Brain pericyte (primary cell): Measurements from ENCODE around the gene RFTN1.

ENCODE experiments used
- DNase-seq: peaks from one replicate; pipeline ENCODE4 v3.0.0-alpha.2; 2012; ENCODE audit warnings: low read depth, low spot score

Gene RFTN1

DNA sequence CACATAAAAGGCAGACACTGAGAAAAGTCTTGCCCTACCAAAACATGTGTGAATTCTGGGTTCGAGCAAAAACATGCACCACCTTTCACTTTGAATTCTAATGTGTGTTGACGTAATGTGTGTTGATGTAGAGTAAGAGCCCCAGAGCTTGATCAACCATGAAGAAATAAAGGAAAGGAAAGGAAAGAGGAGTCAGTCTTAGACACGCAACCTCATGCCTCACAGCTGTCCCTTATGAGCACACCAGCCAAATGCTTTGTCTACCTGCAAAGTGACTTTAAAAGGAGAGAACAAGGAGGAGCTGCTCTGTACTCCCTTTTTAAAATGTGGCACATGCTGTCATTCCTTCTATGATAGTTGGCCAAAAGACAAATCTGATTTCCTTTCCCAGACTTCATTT lies 80.8 kb downstream of the RFTN1 start:
- DNase-seq = no peak

DNA sequence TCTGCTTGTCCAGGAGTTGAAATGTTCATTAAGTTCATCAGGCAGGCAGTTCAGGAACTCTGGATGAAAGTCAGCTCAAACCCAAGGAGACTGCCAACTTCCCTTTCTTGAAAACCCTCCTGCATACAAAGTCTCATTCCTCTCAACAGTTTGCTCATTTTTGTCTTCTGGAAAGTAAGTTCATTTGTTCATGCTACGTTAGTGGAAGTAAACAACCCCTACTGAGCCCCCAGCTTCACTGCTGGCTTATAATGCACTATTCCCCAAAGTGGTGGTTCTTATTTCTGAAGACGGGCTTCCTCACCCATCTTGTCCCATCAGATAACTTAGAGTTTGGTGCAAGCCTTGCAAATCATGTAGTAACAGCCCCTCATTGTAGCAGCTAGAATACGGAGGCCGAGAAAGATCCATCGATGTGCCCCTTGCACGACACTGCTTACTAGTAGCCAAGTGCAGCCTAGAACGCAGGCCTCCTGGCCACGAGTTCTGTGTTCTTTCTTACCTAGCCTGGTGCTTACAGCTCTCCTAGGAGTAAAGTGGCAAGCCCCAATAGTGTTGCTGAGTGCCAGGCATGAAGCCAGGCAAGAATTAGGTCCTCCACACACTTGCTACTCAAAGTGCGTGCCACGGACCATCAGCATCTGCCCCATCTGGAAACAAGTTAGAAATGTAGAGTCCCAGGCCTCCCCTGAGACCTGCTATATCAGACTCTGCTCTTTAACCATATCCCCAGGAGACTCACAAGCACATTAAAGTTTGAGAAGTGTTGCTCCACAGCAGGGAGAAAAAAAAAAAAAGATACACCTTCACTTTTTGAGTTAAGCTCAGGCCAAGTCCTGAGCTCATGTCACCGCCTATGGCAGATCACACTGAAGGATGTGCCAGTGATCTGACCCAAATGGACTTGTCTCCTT lies 82.5 kb downstream of the RFTN1 start:
- DNase-seq = no peak

DNA sequence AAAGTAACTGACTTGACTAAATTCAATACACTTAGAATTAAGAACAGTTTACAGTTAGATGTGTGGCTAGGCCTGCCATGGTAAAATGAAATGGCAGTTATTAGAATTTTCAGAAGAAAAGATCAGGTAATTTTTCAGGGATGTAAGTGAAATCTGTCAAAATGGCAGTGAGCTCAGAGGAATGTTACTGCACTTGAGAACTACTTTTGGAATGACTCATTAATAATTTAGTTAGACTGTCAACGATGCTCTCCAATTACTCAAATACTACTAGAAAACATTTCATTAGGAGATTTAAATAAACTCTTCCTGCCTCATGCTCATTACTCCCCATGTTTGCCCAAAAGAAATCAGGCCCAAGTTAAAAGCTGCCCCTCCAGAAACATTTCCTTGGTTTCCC lies 84.4 kb downstream of the RFTN1 start:
- no peak for DNase-seq

DNA sequence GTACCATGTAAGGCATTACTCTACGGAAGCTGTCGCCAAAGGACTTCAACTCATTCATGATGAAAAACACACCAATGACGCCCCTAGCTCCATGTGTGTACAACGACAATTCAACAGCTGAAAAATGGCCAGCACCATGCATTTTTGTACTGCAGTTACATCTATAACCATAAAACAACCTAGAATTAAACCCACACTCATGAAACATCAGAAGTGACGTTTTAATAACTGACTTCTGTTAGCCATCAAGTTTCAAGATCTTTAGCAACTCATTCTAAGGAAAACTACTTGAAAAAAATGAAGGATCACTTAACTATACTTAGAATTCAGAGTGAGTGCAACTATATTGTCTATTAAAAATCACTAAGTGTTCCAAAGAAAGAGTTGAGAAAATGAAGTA lies 84.9 kb downstream of the RFTN1 start:
- no peak for DNase-seq

DNA sequence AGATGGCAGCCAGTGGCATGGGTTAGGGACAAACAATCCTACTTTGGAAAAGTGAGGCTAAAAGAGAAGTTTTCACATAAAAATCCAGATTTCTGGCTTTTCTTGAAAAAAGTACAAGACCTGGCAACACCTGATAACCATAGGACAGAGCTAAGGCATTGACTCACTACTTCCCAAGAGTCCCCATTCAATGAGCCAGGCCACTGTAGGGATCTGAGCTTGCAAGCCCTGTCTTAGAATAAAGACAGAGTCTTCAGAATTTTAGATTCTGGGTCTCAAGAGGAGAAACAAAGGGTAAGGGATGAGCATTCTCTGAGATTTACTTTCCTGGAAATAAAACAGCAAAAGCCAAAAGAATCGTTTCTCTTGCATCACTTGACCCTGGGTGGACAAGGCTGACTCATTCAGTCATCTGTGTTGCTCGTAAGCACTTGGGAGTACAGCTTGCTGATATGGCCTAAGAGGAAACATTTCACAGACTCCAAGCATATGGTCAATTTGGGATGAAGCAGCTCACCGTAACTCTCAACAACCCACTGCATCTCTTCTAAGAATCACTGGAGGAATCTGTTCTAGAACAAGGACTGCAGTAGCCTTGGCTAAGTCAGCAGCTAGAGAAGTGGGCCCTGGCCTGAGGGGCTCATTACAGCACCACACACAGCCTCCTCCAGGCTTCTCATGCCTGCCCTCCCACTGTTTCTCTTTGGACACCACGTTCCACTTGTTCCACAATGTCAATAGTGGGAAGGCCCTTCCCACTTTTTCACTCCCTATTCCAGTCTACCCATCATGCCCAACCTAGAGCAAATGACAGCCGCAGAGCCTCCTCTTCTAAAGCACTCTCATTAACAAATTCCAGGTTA lies 86.2 kb downstream of the RFTN1 start:
- DNase-seq = peak; percentile 75

DNA sequence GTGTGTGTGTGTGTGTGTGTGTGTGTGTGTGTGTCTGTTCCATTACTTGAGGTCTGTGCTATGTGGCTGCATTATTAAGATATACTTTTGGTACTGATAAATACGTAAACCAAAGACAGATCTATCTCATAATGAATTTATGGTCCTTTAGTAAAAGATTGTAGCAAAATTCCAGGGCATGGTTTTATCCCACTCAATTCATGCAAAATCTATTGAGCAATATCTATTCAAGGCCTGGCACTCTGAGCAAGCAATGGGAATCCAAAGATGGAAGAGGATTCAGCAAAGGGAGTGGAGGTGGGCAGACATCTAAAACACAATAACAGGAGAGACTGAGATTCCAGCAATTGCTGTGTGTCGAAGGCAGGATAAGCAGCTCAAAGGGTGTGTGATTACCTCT lies 86.8 kb downstream of the RFTN1 start:
- DNase-seq = no peak

DNA sequence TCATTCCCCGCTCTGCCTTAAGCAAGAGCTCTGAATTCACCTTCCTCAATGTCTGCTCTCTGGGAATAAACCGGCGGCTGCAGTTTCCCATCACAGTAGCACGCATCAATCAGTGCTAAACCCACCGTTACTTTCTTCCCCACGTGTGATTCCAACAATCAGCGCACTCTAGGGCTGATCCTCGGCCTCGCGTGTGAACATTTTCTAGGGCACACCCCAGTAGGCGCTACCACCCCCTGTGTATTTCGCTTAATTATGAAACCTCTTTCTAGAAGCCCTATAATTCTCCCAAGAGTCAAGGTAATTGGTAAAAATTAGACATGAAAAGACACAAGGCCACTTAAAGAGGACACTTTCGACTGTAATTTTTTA lies 87.5 kb downstream of the RFTN1 start:
- DNase-seq = no peak

DNA sequence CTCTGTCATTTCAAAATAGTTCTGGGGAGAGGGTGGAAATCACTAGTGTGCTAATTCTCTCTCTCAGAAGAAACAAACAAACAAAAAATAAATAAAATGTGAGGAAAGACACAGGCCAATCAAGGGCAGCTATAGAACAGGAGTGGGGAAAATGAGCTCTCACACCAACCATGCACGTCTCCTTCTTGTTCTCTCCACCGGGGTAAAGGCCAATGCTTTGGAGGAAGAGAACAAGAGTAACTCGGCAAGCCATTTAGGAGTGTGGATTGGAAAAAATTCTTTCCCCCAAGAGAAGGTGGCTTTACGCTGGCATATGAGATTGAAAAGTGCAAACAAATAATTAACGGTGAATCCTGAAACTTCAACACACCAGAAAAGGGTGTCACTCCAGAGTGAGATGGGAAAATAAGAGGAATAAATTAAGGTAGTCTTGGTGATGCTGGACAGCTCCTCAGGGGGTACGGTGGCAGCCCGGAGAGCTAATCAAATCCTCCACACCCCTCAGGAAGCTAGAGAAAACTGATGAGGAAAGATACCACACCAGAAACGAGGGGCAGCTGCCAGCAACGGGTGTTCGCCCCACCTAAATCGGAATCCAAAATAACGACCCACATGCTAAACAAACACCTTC lies 88.0 kb downstream of the RFTN1 start:
- no peak for DNase-seq

DNA sequence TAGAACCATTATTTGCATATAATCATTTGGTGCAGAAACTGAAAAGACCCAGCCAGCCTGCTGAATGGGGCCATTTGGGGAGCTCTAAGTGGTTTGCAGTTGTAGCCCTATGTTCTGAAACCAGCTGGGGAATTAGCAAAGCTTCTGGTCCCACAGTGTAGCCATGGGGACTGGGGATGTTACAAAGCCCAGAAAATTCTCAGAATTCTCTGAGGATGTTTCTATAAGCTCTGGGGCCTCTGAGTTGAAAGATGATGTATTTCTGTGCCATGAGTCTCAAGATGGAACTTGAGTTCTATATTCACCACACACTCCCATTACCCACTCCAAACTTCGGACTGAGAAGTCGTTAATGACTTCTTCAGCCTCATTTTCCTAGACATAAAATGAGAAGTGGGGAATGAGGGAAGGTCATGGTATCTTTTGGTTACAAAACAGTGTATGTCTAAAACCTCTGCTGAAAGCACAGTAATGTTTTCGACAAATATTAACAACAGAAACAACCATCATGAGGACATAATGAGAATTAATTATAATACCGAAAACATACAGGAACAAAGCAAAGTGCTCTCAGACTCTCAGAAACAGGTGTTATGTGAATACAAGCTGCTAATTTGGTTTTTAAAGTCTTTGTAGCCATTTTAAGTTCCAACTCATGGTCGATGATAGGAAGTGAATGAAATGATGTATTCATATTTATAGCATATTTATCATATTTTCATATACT lies 89.4 kb downstream of the RFTN1 start:
- DNase-seq = no peak

DNA sequence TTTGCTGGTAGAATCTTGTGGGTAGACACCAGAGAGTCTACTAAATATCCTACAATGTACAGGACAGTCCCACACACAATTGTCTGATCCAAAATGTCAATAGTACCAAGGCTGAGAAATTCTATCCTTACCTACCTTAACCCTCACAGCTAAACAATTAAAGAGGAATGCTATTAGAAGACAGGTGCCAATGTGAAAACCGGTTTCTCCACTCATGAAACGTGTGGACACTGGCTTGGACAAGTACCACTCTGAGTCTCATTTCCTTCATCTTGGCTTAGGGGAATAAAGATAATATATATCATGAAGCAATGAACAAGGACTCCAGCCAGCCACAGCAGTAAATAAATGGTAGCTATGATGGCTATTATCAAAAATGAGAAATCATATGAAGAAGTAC lies 90.2 kb downstream of the RFTN1 start:
- DNase-seq = no peak

DNA sequence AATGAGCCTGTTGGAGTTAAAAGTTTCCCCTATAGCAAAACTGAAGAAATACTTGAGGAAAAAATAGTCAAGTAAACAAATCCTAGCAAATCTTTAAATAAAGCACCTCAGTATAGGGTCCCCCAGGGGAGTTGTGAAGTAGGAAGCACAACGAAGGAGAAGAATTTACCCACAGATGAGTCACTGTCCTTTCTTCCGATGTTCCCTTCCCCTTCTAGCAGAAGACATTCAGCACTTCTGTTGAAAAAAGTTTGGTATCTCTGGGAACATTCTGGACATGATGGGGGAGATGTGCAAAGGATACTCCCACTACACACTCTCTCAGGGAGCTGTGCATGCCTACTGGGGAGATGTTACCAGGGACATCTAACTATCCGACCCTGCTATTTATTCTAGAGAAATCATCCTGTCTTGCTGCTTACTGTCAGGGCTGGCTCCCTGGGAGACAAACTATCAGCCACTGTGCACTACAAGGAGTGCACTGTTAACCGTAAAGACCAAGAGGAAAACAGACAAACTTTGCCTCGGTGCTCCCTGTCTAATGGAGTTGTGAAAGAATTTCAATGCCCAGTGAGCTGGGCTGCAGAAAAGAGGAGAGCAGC lies 93.8 kb downstream of the RFTN1 start:
- DNase-seq = no peak

DNA sequence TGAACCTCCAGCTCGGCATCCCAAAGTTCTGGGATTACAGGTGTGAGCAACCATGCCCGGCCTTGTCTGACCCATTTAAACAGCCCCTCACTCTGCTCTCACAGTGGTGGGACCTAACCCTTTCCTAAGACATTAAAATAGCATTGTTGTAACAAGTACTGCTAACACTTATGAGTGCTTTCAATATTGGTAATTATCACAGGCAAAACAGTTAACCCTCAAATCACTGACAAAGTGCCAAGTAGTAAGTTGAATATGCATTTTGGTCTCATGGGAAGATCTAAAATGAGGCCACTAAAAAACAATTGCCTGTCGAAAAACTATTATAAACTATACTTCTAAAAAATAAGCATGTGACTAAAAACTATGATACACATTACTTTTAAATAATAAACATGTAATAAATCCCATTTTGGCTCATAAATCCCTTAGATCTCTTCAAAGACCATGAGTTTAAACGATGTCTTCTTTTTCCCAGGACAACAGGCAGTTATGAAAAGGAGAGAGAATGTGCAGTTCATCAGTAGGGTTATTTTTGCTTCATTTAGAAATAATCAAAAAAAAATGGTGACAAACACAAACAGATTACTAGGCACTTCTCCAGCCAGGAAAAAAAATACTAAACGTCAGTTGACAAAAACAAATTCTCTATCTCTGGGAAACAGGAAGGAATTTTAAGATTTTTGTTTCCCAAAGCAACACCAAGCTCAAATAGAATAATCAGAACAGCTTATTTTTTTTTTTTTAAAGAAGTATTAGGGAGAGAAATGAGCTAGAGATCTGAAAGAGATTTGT lies 95.4 kb downstream of the RFTN1 start:
- no peak for DNase-seq

DNA sequence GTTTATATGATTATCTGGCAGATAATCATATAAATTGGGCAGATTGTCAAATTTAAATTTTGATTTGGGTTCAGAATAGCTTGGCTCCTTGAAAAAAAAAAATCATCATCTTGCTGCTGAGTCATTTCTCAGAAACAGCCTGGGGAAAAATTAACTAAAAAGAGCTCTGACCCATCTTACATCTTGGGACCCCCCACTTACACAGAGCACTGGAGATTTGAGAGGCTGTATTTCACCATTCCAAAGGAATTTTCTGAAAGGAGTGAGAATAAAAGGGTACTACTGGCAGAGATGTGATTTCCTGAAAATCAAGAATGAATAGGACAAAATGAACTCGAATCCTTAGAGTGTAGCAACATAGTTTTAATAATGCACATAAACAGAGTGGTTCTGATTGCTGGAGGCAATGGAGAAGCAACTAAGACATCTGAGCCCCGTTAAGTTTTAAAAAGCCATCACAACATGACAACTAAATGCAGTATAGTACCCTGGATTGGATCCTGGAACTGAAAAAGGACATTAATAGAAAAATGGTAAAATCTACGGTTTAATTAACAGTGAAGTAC lies 97.5 kb downstream of the RFTN1 start:
- DNase-seq = no peak

DNA sequence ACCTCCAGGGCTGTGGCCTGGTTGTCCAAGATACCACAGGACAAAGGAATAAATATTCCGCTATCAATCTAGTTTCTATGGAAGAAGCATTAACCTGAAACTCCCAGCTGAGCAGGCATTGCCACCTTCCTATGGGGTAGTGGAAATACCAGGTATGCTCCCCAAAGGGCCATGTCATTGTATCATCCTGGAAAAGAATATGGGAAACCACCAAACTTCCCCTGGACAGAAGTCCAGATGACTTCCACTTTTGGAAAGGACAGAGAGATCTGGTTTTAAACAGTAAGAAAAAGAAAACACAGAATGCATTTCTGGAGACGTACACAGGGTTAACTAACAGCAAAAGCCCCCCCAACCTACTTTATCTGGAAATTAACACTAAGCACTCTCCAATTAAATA lies 100.2 kb downstream of the RFTN1 start:
- DNase-seq = no peak

DNA sequence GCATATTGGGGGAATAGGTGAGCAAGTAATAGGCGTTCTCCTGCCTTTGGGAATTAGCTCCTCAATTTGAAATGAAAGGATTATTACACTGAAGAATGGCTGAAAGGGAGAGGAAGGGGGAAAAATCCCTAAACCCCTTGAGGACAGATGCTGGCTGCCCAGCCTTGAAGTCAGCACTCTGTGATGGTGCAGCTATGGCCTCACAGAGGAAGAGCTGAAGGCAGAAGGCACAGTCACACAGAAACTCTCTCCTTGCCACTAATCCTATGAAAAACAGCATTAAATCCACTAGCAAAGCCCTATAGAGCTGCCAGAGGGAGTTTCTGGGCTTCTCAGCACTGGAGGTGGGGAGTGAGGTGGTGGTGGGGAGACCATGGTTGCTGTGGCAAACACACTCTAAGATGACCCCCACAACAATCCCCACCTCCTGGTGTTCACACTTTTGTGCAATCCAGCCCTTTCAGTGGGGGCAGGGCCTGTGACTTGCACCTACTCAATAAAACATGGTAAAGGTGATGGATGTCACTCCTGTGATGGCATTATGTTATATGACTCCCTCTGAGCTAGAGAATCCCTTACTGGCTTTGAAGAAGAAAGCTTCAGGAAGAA lies 101.2 kb downstream of the RFTN1 start:
- DNase-seq = no peak

DNA sequence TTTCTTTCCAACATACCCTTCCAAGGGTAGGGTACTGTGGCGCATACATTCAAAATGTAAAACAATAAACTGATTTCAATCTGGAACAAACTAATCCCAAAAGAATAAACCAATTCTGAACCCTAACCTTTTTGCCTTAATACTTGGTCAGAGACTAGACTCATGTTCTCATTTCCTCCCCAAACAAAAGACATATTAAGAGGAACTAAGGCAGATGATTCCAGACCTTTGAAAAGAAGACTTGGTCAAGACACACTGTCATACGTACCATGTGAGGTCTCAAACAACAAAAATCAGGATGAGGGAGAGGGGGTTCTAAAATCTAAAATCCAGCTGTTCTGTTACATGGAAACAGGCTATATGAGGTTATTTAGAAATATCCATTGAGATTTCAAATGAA lies 102.1 kb downstream of the RFTN1 start:
- DNase-seq = no peak

DNA sequence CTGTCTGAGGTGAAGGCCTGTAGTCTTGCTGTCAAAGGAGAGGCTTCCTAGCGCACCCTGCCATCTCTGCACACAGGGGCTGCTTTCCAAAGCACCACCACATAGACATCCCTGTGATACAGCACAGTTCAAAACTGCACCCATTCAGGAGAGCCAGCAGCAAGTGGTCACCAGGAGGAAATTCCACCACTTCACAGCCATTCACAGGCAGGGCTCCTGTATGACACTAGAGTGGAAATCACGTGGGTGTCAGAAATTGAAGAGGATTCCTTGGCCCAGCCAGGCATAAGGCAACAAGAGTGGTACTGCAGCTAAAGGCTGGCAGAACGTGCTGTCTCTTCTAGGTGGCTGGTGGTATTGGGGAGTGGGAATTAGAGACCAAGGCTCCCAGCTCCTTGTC lies 102.8 kb downstream of the RFTN1 start:
- no peak for DNase-seq

DNA sequence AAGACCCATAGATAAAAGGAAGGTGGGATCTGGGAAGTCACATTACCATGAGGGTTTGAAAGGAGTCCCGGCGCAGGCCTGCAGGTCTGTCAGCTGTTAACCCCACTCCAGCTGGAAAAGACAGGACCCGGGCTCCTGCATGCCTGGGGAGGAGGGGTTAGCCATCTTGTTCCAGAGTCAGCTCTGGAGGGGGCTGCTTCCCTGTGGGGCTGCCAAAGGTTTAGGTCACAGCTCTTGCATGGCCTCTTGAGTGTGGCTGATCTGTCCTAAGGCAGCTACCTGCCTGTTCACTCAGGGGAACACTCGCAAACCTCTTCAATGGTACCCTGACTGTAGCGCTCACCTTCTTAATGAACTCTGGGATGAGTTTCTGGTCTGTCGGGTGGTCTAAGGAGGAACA lies 104.5 kb downstream of the RFTN1 start:
- DNase-seq = no peak

DNA sequence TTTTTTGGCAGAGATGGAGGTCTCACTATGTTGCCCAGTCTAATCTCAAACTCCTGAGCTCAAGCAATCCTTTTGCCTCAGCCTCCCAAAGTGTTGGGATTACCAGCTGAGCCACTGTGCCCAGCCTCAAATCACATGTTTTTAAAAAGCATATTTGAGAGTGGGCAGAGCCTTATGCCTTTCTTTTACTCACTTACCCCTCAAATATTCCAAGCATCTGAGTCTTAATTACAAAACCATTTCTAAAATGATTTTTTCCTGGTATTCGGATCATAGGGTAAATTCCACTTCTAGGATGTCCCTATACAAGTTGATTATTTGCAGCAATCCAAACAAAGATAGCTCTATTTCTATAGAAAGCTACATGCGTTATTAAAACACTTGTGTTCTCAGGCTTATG lies 106.1 kb downstream of the RFTN1 start:
- DNase-seq = no peak

DNA sequence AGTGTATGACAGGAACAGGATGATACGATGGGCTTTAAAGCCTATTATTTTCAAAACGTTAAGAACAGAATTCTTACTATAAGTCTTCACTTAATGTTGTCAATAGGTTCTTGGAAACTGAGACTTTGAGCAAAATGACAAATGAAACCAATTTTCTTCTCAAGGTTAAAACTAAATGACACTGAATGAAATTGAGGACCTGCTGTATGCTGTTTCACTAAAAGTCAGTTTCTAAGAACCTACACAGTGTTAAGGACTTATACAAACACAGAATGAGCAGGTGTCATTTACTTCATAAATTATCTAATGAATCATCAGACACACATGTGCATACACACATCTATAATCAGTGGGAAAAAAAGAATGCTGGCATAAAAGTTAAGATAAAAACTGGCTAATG lies 106.9 kb downstream of the RFTN1 start:
- DNase-seq = no peak
